Ectodermal cell (in vitro differentiated cells): ENCODE data around the gene MAGI1.

ENCODE experiments used
- H3K27ac ChIP-seq: 2 replicates; pipeline ENCODE4 v1.7.0; 2013; ENCODE audit warnings: mild to moderate bottlenecking, low read depth, low read length; ENCODE audit not compliant: insufficient read depth, poor library complexity, severe bottlenecking
- H3K27me3 ChIP-seq: 2 replicates; pipeline ENCODE4 v1.7.0; 2013; ENCODE audit warnings: mild to moderate bottlenecking, low read length; ENCODE audit not compliant: insufficient read depth, control insufficient read depth, poor library complexity, severe bottlenecking
- H3K36me3 ChIP-seq: one replicate; pipeline ENCODE4 v1.7.0; 2013; ENCODE audit warnings: low read length; ENCODE audit not compliant: control insufficient read depth, insufficient read depth
- H3K4me1 ChIP-seq: one replicate; pipeline ENCODE4 v1.7.0; 2013; ENCODE audit warnings: low read length; ENCODE audit not compliant: control insufficient read depth, insufficient read depth
- H3K4me3 ChIP-seq: 2 replicates; pipeline ENCODE4 v1.7.0; 2013; ENCODE audit warnings: low read depth, low read length, control low read depth; ENCODE audit not compliant: insufficient read depth
- H3K9me3 ChIP-seq: 2 replicates; pipeline ENCODE4 v1.7.0; 2013; ENCODE audit warnings: mild to moderate bottlenecking, low read length, moderate library complexity; ENCODE audit not compliant: control insufficient read depth
- WGBS, 2 experiments: methylation state at CpG; one replicate each; pipeline ENCODE4 v1.1.7; 2013; ENCODE audit warnings: missing lambda C conversion rate in 2 of 2; 5-methylcytosine and 5-hydroxymethylcytosine counted together

Gene MAGI1

DNA sequence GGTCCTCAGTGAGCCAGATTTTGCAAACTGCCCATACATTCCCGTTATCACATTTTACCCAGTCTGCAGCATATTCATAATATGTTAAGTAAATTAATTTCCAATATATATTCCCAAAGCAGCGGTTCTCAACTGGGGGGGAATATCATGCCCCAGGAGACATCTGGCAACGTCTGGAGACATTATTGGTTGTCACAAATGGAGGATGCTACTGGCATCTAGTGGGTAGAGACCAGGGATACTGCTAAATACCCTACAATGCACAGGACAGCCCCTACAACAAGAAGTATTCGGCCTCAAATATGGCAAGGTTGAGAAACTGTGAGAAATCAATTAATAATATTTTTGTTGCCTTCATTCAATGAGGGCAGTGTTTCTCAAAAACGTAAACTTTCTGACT lies 280.3 kb downstream of the MAGI1 start:
- H3K9me3 ChIP-seq: no peaks in the 10 kb centered on the region
- WGBS, 2 experiments: 77 to 81% methylated on average over 3 to 5 of the region's 5 CpGs
- H3K27ac ChIP-seq: no peak overlapping the region
- no peaks in the 10 kb centered on the region for H3K36me3 ChIP-seq
- peaks cover 19% of the 10 kb centered on the region for H3K4me1 ChIP-seq
- no peaks in the 10 kb centered on the region for H3K27me3 ChIP-seq
- no peak overlapping the region for H3K4me3 ChIP-seq

DNA sequence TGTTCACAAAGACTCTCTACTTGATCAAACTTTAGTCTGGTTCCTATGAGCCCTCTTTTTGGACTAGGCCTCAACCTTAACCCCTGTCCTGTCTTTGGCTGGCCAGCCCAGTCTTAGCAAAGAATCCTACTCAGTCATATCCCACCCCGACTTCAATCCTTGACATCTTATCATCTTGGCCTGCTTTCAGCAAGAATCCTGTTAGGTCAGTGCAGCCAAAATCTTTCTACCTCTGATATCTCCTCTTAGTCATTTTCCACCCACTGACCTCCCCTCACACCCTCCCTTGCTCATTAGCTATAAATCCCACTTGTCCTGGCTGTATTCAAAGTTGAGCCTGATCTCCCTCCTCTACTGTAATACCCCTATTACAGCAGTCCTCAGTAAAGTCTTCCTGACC lies 286.1 kb downstream of the MAGI1 start:
- WGBS, 2 experiments: 87 to 96% methylated on average over 1 of the region's 1 CpG
- Histone ChIP-seq H3K4me1 (no peaks in the 10 kb centered on the region), H3K27me3 (no peaks in the 10 kb centered on the region), H3K27ac (no peak overlapping the region), H3K36me3 (no peaks in the 10 kb centered on the region), H3K4me3 (no peak overlapping the region), H3K9me3 (no peaks in the 10 kb centered on the region)

DNA sequence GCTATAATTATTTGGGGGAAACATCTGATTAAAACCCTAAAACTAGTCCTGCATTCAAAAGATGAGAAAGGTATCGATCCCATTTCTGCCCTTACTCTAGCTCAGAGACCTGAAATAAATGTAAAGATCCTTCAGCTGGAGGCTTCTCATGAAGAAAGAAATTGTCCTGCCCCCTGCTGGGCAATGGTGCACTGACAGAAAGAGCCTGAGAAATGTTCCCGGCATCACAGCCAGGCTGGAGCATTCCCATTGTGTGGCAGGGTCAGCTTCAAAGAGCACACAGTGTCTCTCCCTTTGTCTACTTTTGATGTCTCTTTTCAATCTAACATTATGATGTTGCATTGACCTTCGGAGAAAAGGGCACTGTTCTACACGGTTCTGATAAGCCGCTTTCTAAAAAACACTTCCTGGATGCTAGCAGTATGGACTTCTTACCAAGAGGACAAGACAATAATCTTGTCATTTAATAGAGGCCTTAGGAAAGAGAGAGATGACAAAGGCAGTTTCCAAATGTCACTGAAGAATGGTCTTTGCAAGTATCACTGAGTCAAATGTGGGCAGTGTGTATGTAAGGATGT lies 287.5 kb downstream of the MAGI1 start:
- Histone ChIP-seq H3K4me1 (no peaks in the 10 kb centered on the region), H3K27me3 (no peaks in the 10 kb centered on the region), H3K9me3 (no peaks in the 10 kb centered on the region), H3K36me3 (no peaks in the 10 kb centered on the region), H3K4me3 (no peak overlapping the region), H3K27ac (peak overlapping the region; percentile 31)
- WGBS, 2 experiments: 55 to 64% methylated on average over 5 of the region's 5 CpGs

DNA sequence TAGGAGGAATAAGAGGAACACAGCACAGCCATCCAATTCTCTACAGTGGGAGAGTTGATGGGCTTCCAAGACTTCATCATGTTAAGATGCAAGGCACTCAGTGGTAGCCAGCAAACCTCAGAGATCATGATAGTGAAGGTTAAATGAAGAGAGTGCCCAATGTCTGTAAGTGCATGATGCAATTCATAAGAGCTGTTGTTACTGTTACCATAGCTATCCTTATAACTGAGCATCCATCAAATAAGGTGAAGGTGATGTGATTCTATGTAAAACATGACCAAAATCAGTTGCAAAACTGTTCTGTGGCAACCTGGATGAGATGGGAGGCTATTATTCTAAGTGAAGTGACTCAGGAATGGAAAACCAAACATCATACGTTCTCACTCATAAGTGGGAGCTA lies 289.7 kb downstream of the MAGI1 start:
- H3K9me3 ChIP-seq: no peaks in the 10 kb centered on the region
- WGBS, 2 experiments: 96 to 100% methylated on average over 1 of the region's 1 CpG
- H3K4me3 ChIP-seq: no peak overlapping the region

DNA sequence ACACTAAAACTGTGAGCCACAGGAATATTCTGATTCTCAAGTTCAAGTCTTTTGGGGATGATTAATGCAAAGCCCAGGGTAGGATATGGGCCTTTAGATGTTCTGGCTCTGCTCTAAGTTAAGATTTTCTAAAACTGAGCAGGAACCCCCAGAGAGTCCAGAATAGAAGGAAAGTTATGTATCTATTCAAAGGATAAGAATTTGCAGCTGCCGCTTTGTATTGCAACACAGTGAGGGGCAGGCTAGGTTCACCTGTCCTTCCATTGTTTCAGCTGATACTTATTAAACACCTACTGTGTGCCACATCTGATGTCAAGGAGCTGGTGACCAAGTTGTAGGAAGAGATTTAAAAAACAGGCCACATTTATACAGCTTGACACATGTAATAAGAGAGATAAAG lies 290.4 kb downstream of the MAGI1 start:
- WGBS, 2 experiments: 83 to 89% methylated on average over 1 of the region's 1 CpG
- H3K4me3 ChIP-seq: no peak overlapping the region
- no peak overlapping the region for H3K27ac ChIP-seq
- H3K4me1 ChIP-seq: no peaks in the 10 kb centered on the region
- no peaks in the 10 kb centered on the region for H3K27me3 ChIP-seq
- no peaks in the 10 kb centered on the region for H3K9me3 ChIP-seq
- H3K36me3 ChIP-seq: no peaks in the 10 kb centered on the region

More for the DNA sequence above, 289.7 kb downstream of the MAGI1 start:
- Histone ChIP-seq H3K27ac (no peak overlapping the region), H3K36me3 (no peaks in the 10 kb centered on the region), H3K27me3 (no peaks in the 10 kb centered on the region), H3K4me1 (no peaks in the 10 kb centered on the region)

DNA sequence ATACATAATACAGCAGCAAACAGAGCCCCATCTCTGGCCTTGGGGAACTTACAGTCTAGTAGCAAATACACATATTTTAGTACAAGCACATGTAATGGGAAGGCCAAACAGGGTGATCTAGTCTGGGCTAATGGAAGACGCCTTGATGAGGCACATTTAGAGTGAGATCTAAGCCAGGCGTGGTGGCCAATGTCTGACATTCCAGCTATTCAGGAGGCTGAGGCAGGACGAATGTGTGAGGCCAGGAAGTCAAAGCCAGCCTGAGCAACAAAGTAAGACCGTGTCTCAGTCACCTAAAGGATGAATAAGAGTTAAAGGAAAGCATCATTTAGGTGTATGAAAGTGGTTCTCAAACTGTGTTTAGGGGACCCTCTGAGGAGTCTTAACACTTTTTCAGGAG lies 291.9 kb downstream of the MAGI1 start:
- H3K4me1 ChIP-seq: no peaks in the 10 kb centered on the region
- H3K27me3 ChIP-seq: no peaks in the 10 kb centered on the region
- no peak overlapping the region for H3K4me3 ChIP-seq
- no peaks in the 10 kb centered on the region for H3K36me3 ChIP-seq
- no peaks in the 10 kb centered on the region for H3K9me3 ChIP-seq
- 86 to 88% methylated on average over 4 of the region's 4 CpGs for WGBS, 2 experiments
- no peak overlapping the region for H3K27ac ChIP-seq

DNA sequence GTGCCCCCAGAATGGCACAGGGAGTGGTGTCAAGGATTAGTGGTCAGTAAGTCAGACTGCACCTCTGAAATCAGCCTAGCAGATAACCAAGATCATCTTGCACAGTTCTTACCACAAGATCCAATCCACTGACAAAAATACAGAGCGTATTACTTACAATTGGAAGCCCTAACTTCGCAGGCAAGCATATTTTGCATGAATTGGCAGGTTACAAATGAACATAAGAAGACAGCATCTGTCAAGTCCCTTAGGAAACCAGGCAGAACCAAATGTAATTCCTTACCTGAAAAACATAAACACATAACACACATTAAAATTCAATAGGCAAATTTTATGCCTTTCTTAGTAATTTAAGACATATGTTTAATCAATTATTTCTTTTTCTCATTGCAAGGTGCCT lies 293.4 kb downstream of the MAGI1 start:
- Histone ChIP-seq H3K9me3 (no peaks in the 10 kb centered on the region), H3K4me1 (no peaks in the 10 kb centered on the region), H3K27me3 (no peaks in the 10 kb centered on the region), H3K27ac (no peak overlapping the region), H3K36me3 (no peaks in the 10 kb centered on the region), H3K4me3 (no peak overlapping the region)
- 93 to 96% methylated on average over 2 of the region's 2 CpGs for WGBS, 2 experiments

DNA sequence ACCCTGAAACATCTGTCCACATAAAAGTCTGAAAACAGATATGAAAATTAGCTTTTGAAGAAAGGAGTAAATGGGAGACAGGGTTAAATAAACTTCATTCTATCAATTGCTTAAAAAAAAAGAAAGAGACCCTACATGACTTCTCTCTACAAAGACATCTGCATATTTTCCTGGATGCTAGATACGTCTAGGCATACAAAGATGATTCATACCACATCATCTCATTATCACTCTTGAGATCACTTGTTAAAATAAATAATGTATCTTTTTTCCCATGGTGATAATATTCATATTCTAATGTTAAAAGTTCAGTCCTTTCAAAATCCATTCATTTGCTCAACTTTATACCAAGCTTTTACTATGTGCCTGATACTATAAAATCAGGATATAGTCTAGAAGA lies 295.8 kb downstream of the MAGI1 start:
- Histone ChIP-seq H3K9me3 (no peaks in the 10 kb centered on the region), H3K36me3 (no peaks in the 10 kb centered on the region), H3K27me3 (no peaks in the 10 kb centered on the region), H3K27ac (no peak overlapping the region), H3K4me1 (no peaks in the 10 kb centered on the region), H3K4me3 (no peak overlapping the region)
- no CpG with 5 or more reads among the region's 1 CpG for WGBS, 2 experiments

DNA sequence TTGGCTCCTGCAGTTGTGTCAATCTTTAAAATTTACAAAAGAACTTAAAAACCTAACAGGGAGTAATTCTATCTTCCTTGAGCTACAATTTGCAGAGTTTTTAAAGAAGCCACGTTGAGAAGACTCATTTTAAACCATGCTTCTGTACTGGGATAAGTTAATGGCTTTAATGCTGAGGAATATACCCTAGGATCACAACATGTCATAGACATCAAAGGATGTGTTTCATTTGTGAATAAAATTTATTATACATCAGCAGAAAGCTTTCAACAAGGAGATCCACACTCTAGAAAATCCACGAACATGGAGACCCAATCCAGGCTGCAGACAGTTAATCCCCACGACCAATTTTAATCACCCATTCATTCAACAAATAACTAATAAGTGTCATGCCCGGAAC lies 297.2 kb downstream of the MAGI1 start:
- Histone ChIP-seq H3K27ac (no peak overlapping the region), H3K9me3 (no peaks in the 10 kb centered on the region), H3K36me3 (no peaks in the 10 kb centered on the region), H3K4me3 (no peak overlapping the region), H3K27me3 (no peaks in the 10 kb centered on the region), H3K4me1 (no peaks in the 10 kb centered on the region)
- WGBS, 2 experiments: 88 to 92% methylated on average over 4 of the region's 4 CpGs

DNA sequence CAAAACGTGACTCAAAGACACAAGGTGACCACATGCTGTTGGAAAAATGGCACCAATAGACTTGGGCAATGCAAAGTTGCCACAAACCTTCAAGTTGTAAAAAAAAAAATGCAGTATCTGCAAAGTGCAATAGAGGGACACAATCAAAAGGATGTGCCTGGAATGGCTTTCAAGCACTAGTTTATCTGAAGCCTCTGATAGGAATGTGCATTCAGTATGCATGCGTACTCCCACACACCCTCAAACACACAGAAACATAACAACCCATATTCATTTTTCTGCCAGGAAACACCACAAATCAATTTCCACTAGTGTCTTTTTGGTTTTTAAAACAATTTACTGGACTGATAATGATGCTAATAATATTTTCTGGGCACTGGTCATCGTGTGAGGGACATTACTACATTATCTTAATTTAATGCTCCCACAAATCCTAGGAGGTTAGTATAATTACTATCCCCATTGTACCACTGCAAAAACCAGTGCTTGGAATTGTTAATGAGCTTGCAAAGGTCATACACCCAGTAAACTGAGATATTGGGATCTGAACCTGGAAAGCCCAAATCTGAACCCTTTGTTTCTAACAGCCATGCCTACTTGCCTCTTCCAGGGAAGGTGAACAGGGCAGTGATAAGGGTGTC lies 298.7 kb downstream of the MAGI1 start:
- H3K9me3 ChIP-seq: no peaks in the 10 kb centered on the region
- 64 to 96% methylated on average over 2 to 3 of the region's 3 CpGs for WGBS, 2 experiments
- H3K27ac ChIP-seq: no peak overlapping the region
- H3K27me3 ChIP-seq: no peaks in the 10 kb centered on the region
- H3K4me3 ChIP-seq: no peak overlapping the region
- no peaks in the 10 kb centered on the region for H3K4me1 ChIP-seq
- no peaks in the 10 kb centered on the region for H3K36me3 ChIP-seq
